SK-N-SH treated with all-trans-retinoic acid at 6 μM for 48 hours (cell line): ENCODE data around the gene VPS13D.

Experiments
- ATAC-seq: fragments of 200-7000 bp; cut with Tn5 transposase; 3 replicates; pipeline ENCODE4 v1.9.1; 2020; ENCODE audit warnings: mild to moderate bottlenecking, moderate library complexity
- ARNTL ChIP-seq: fragments of 450-650 bp; formaldehyde crosslinking; IDR thresholded peaks from 2 replicates; pipeline ENCODE4 v1.5.0; 2020; ENCODE audit warnings: low read depth, mild to moderate bottlenecking, moderate library complexity, borderline replicate concordance
- BACH2 ChIP-seq: fragments of 250-450 bp; sonication (Bioruptor Pico); IDR thresholded peaks from 2 replicates; pipeline ENCODE4 v1.9.0; 2021; ENCODE audit warnings: mild to moderate bottlenecking, borderline replicate concordance
- CREB5 ChIP-seq: fragments of 250-450 bp; sonication (Bioruptor Pico); IDR thresholded peaks from 2 replicates; pipeline ENCODE4 v1.5.1; 2020; ENCODE audit warnings: low read depth, mild to moderate bottlenecking, moderate library complexity
- CSDC2 ChIP-seq: fragments of 250-450 bp; sonication (Bioruptor Pico); IDR thresholded peaks from 2 replicates; pipeline ENCODE4 v1.5.0; 2020; ENCODE audit warnings: mild to moderate bottlenecking, moderate library complexity
- ESRRG ChIP-seq: fragments of 250-450 bp; sonication (Bioruptor Pico); IDR thresholded peaks from 2 replicates; pipeline ENCODE4 v1.6.1; 2021; ENCODE audit warnings: mild to moderate bottlenecking
- GLIS3 ChIP-seq: fragments of 250-450 bp; sonication (Bioruptor Pico); IDR thresholded peaks from 2 replicates; pipeline ENCODE4 v1.5.0; 2020; ENCODE audit warnings: mild to moderate bottlenecking, moderate library complexity
- ISL1 ChIP-seq: fragments of 250-450 bp; sonication (Bioruptor Pico); IDR thresholded peaks from 2 replicates; pipeline ENCODE4 v2.1.2; 2022; ENCODE audit warnings: mild to moderate bottlenecking, moderate library complexity
- OSR1 ChIP-seq: fragments of 250-450 bp; sonication (Bioruptor Pico); IDR thresholded peaks from 2 replicates; pipeline ENCODE4 v1.8.0; 2022; ENCODE audit warnings: moderate library complexity, mild to moderate bottlenecking, inconsistent platforms
- PATZ1 ChIP-seq: fragments of 250-450 bp; sonication (Bioruptor Pico); IDR thresholded peaks from 2 replicates; pipeline ENCODE4 v1.8.0; 2020; ENCODE audit warnings: mild to moderate bottlenecking, moderate library complexity, borderline replicate concordance
- PPARA ChIP-seq: fragments of 250-450 bp; sonication (Bioruptor Pico); IDR thresholded peaks from 2 replicates; pipeline ENCODE4 v1.5.0; 2020; ENCODE audit warnings: mild to moderate bottlenecking, borderline replicate concordance
- RARB ChIP-seq: fragments of 250-450 bp; sonication (Bioruptor Pico); IDR thresholded peaks from 2 replicates; pipeline ENCODE4 v1.8.0; 2021; ENCODE audit warnings: mild to moderate bottlenecking, moderate library complexity
- SNAI2 ChIP-seq: fragments of 250-450 bp; sonication (Bioruptor Pico); IDR thresholded peaks from 2 replicates; pipeline ENCODE4 v1.5.0; 2020; ENCODE audit warnings: mild to moderate bottlenecking, moderate library complexity
- TCF4 ChIP-seq: fragments of 250-450 bp; sonication (Bioruptor Pico); IDR thresholded peaks from 2 replicates; pipeline ENCODE4 v1.8.0; 2021; ENCODE audit warnings: mild to moderate bottlenecking, moderate library complexity, borderline replicate concordance
- TOX ChIP-seq: fragments of 250-450 bp; sonication (Bioruptor Pico); IDR thresholded peaks from 2 replicates; pipeline ENCODE4 v1.8.0; 2021; ENCODE audit warnings: mild to moderate bottlenecking, moderate library complexity, borderline replicate concordance
- ZC3H10 ChIP-seq: fragments of 250-450 bp; sonication (Bioruptor Pico); IDR thresholded peaks from 2 replicates; pipeline ENCODE4 v1.5.1; 2021; ENCODE audit warnings: mild to moderate bottlenecking, moderate library complexity
- ZFP3 ChIP-seq: fragments of 250-450 bp; sonication (Bioruptor Pico); IDR thresholded peaks from 2 replicates; pipeline ENCODE4 v1.5.0; 2020; ENCODE audit warnings: mild to moderate bottlenecking, moderate library complexity
- ZNF565 ChIP-seq: fragments of 450-650 bp; formaldehyde crosslinking; conservative IDR thresholded peaks from 2 replicates; pipeline ENCODE4 v1.5.0; 2020; ENCODE audit warnings: low read depth, mild to moderate bottlenecking, moderate library complexity
- ZNF70 ChIP-seq: fragments of 450-650 bp; formaldehyde crosslinking; IDR thresholded peaks from 2 replicates; pipeline ENCODE4 v1.5.0; 2020; ENCODE audit warnings: mild to moderate bottlenecking, moderate library complexity
- TF ChIP-seq, protein P1 (sequence below): fragments of 250-450 bp; sonication (Bioruptor Pico); IDR thresholded peaks from 2 replicates; pipeline ENCODE4 v1.8.0; 2021; ENCODE audit warnings: low read depth, mild to moderate bottlenecking, moderate library complexity, borderline replicate concordance
- TF ChIP-seq, protein P2 (sequence below): fragments of 250-450 bp; sonication (Bioruptor Pico); IDR thresholded peaks from 2 replicates; pipeline ENCODE4 v1.5.1; 2021; ENCODE audit warnings: mild to moderate bottlenecking, moderate library complexity

The VPS13D gene

DNA sequence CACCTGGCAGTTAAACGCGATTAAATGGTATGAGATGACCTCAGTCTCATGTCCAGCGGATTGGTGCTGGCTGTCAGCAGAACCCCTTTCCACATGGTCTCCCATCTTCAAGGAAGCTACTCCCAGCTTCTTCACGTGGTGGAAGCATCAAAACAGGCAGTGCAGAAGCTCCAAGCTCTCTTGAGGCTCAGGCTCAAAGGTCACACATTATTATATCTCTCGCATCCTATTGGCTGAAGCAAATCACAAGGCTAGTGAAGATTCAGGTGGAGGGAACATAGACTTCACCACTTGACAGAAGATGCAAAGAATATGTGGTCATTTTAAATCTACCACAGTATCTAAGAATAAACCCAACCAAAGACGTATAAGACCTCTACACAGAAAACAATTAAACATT is 181.9 kb downstream of the VPS13D start:
- TF ChIP-seq PPARA (CRISPR knock-in tag) (no peak), PATZ1 (no peak), ZNF565 (no peak), ZFP3 (CRISPR knock-in tag) (no peak), TOX (CRISPR knock-in tag) (no peak), ESRRG (no peak), OSR1 (no peak), ZNF70 (CRISPR knock-in tag) (no peak)
- TF ChIP-seq, protein P1, sequence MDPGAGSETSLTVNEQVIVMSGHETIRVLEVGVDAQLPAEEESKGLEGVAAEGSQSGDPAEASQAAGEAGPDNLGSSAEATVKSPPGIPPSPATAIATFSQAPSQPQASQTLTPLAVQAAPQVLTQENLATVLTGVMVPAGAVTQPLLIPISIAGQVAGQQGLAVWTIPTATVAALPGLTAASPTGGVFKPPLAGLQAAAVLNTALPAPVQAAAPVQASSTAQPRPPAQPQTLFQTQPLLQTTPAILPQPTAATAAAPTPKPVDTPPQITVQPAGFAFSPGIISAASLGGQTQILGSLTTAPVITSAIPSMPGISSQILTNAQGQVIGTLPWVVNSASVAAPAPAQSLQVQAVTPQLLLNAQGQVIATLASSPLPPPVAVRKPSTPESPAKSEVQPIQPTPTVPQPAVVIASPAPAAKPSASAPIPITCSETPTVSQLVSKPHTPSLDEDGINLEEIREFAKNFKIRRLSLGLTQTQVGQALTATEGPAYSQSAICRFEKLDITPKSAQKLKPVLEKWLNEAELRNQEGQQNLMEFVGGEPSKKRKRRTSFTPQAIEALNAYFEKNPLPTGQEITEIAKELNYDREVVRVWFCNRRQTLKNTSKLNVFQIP = no peak
- TF ChIP-seq, protein P2, sequence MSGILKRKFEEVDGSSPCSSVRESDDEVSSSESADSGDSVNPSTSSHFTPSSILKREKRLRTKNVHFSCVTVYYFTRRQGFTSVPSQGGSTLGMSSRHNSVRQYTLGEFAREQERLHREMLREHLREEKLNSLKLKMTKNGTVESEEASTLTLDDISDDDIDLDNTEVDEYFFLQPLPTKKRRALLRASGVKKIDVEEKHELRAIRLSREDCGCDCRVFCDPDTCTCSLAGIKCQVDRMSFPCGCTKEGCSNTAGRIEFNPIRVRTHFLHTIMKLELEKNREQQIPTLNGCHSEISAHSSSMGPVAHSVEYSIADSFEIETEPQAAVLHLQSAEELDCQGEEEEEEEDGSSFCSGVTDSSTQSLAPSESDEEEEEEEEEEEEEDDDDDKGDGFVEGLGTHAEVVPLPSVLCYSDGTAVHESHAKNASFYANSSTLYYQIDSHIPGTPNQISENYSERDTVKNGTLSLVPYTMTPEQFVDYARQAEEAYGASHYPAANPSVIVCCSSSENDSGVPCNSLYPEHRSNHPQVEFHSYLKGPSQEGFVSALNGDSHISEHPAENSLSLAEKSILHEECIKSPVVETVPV (CRISPR knock-in tag) = no peak
- ATAC-seq = no peak

- TF ChIP-seq ISL1 (CRISPR knock-in tag) (no peak), PATZ1 (no peak), ZFP3 (CRISPR knock-in tag) (no peak)
- TF ChIP-seq, protein P1 = no peak
- TF ChIP-seq, all 23 proteins: peak for 0
- ATAC-seq = no peak
Measured at GRCh38 chr1:12412439-12412838, 182.6 kb downstream of the VPS13D start.

- TF ChIP-seq SNAI2 (CRISPR knock-in tag) (no peak), ZNF70 (CRISPR knock-in tag) (no peak), ESRRG (no peak), TOX (CRISPR knock-in tag) (no peak), TCF4 (CRISPR knock-in tag) (no peak), BACH2 (CRISPR knock-in tag) (no peak), OSR1 (no peak), ZNF565 (no peak), ISL1 (CRISPR knock-in tag) (no peak), RARB (CRISPR knock-in tag) (no peak)
- TF ChIP-seq, protein P2 (CRISPR knock-in tag) = no peak
- no peak for ATAC-seq
Measured at GRCh38 chr1:12413664-12414410, 184.0 kb downstream of the VPS13D start.

DNA sequence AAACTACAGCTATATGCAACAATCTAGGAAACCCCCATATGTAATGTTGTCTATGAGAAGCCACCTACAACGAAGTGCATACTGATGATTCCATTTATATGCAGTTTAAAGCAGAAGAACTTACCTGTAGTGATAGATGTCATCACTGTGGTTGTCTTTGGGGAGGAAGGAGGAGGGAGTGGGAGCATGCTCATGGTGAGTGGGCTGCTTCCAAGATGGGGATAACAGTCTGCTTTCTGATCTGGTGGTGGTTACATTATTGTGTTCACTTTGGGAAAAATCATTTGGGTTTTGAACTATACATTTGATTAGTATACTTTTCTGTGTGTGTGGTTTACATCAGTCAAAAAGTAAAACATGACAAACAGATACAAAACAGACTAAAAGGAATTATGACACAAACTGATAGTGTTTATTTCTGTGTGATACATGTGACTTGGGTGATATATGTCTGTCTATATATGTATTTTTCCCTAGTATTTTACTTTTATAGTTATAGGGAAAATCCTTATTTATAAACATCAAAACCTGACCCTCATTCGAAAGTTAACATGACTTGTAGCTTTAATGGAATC is 184.7 kb downstream of the VPS13D start:
- no peak for ATAC-seq
- no peak for TF ChIP-seq GLIS3
- no peak for TF ChIP-seq CSDC2 (CRISPR knock-in tag)
- TF ChIP-seq ZFP3 (CRISPR knock-in tag) = no peak
- TF ChIP-seq ZNF565 = no peak
- no peak for TF ChIP-seq ARNTL
- no peak for TF ChIP-seq ESRRG
- TF ChIP-seq OSR1 = no peak
- TF ChIP-seq TCF4 (CRISPR knock-in tag) = no peak
- TF ChIP-seq BACH2 (CRISPR knock-in tag) = no peak
- no peak for TF ChIP-seq ZNF70 (CRISPR knock-in tag)
- TF ChIP-seq RARB (CRISPR knock-in tag) = no peak
- no peak for TF ChIP-seq ISL1 (CRISPR knock-in tag)
- no peak for TF ChIP-seq ZC3H10
- TF ChIP-seq CREB5 (CRISPR knock-in tag) = no peak
